ENCODE data around the gene HDAC5.

The HDAC5 gene

DNA sequence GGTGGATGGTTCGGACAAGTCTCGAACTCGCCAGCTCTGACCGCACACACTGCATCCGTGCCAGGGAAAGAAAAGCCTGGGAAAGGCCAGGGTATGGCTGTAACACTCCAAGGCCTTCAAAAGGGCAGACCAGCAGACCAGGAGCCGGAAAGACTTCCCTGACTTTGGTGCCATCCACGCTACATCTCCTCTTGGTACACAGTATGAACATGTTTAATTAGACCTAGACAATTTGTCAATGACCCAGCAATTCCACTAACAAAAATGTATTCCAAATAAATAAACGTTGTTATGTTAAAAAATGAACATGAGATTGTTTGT is 637 bp upstream of the HDAC5 start:
- Histone ChIP-seq H3K9ac (ENCODE audit: low read length) (peak overlapping the region; percentile 74), H3K4me1 (ENCODE audit: insufficient read depth, low read length, severe bottlenecking) (peaks cover 16% of the 10 kb centered on the region), H3K79me2 (ENCODE audit: insufficient read depth, low read length) (no peaks in the 10 kb centered on the region), H4K20me1 (ENCODE audit: insufficient read depth, low read length) (no peaks in the 10 kb centered on the region), H3K4me2 (ENCODE audit: low read length) (peak overlapping the region; percentile 63), H3K27ac (ENCODE audit: low read depth, low read length, poor library complexity, severe bottlenecking) (no peak overlapping the region), H3K27me3 (ENCODE audit: insufficient read depth, low read length) (no peaks in the 10 kb centered on the region), H3F3A (ENCODE audit: insufficient read depth, low read length) (no peaks in the 10 kb centered on the region), H3K36me3 (ENCODE audit: insufficient read depth, low read length) (no peaks in the 10 kb centered on the region), H3K4me3 (ENCODE audit: low read depth, low read length, poor library complexity, severe bottlenecking) (peak overlapping the region; percentile 68), H3K9me3 (ENCODE audit: low read length) (no peaks in the 10 kb centered on the region), H3K9me2 (ENCODE audit: low read depth, low read length) (no peaks in the 10 kb centered on the region), H2AFZ (ENCODE audit: low read length) (no peak overlapping the region)
- no peak for TF ChIP-seq CTCF (IDR thresholded peaks at IDR 0.05; ENCODE audit: low read length)
- TF ChIP-seq EZH2 (IDR thresholded peaks at IDR 0.05; ENCODE audit: borderline replicate concordance, low read length): no peak

- Histone ChIP-seq H3K9ac (ENCODE audit: low read length) (peak overlapping the region; percentile 53), H3K36me3 (ENCODE audit: insufficient read depth, low read length) (no peaks in the 10 kb centered on the region), H4K20me1 (ENCODE audit: insufficient read depth, low read length) (no peaks in the 10 kb centered on the region), H3K4me2 (ENCODE audit: low read length) (peak overlapping the region; percentile 83), H3K9me2 (ENCODE audit: low read depth, low read length) (no peaks in the 10 kb centered on the region), H3K4me3 (ENCODE audit: low read depth, low read length, poor library complexity, severe bottlenecking) (peak overlapping the region; percentile 68), H3F3A (ENCODE audit: insufficient read depth, low read length) (no peaks in the 10 kb centered on the region), H3K27me3 (ENCODE audit: insufficient read depth, low read length) (no peaks in the 10 kb centered on the region), H3K9me3 (ENCODE audit: low read length) (no peaks in the 10 kb centered on the region), H3K4me1 (ENCODE audit: insufficient read depth, low read length, severe bottlenecking) (peaks cover 16% of the 10 kb centered on the region), H3K79me2 (ENCODE audit: insufficient read depth, low read length) (no peaks in the 10 kb centered on the region), H2AFZ (ENCODE audit: low read length) (no peak overlapping the region), H3K27ac (ENCODE audit: low read depth, low read length, poor library complexity, severe bottlenecking) (no peak overlapping the region)
- no peak for TF ChIP-seq CTCF (IDR thresholded peaks at IDR 0.05; ENCODE audit: low read length)
- no peak for TF ChIP-seq EZH2 (IDR thresholded peaks at IDR 0.05; ENCODE audit: borderline replicate concordance, low read length)
Observed at GRCh38 chr17:44122816-44123355, 555 bp downstream of the HDAC5 start.

- Histone ChIP-seq H3K4me1 (ENCODE audit: insufficient read depth, low read length, severe bottlenecking) (peaks cover 15% of the 10 kb centered on the region), H3K9me2 (ENCODE audit: low read depth, low read length) (no peaks in the 10 kb centered on the region), H3K4me2 (ENCODE audit: low read length) (peak overlapping the region; percentile 83), H3F3A (ENCODE audit: insufficient read depth, low read length) (no peaks in the 10 kb centered on the region), H2AFZ (ENCODE audit: low read length) (no peak overlapping the region), H3K27me3 (ENCODE audit: insufficient read depth, low read length) (no peaks in the 10 kb centered on the region), H3K27ac (ENCODE audit: low read depth, low read length, poor library complexity, severe bottlenecking) (no peak overlapping the region), H4K20me1 (ENCODE audit: insufficient read depth, low read length) (no peaks in the 10 kb centered on the region), H3K9me3 (ENCODE audit: low read length) (no peaks in the 10 kb centered on the region), H3K9ac (ENCODE audit: low read length) (peak overlapping the region; percentile 53; the same call in 1 of the 2 replicates), H3K36me3 (ENCODE audit: insufficient read depth, low read length) (no peaks in the 10 kb centered on the region), H3K4me3 (ENCODE audit: low read depth, low read length, poor library complexity, severe bottlenecking) (peak overlapping the region; percentile 68), H3K79me2 (ENCODE audit: insufficient read depth, low read length) (no peaks in the 10 kb centered on the region)
- TF ChIP-seq CTCF (IDR thresholded peaks at IDR 0.05; ENCODE audit: low read length) (no peak), EZH2 (IDR thresholded peaks at IDR 0.05; ENCODE audit: borderline replicate concordance, low read length) (no peak)
Observed at GRCh38 chr17:44121997-44122815, 1.2 kb downstream of the HDAC5 start.

All from OCI-LY1 (cell line).